Osteocyte (in vitro differentiated cells): ENCODE results near the gene COL15A1. TPM values are rescaled to one million over a fixed set of nuclear protein-coding genes. Genes with fewer than 3 reads are reported as not detected.

ENCODE experiments used
- DNase-seq: peaks from one replicate; pipeline ENCODE4 v3.0.0; 2021; ENCODE audit warnings: mixed read lengths; ENCODE audit not compliant: unreplicated experiment; ENCODE audit errors: extremely low spot score
- H3K27ac Mint-ChIP-seq: one replicate; pipeline ENCODE4 v1.8.0; 2021; ENCODE audit warnings: mild to moderate bottlenecking, mixed read lengths; ENCODE audit not compliant: unreplicated experiment
- H3K27me3 Mint-ChIP-seq: one replicate; pipeline ENCODE4 v1.8.0; 2021; ENCODE audit warnings: mixed read lengths; ENCODE audit not compliant: unreplicated experiment
- H3K36me3 Mint-ChIP-seq: one replicate; pipeline ENCODE4 v1.8.0; 2021; ENCODE audit warnings: mixed read lengths; ENCODE audit not compliant: unreplicated experiment
- H3K4me1 Mint-ChIP-seq: one replicate; pipeline ENCODE4 v1.8.0; 2021; ENCODE audit warnings: mixed read lengths; ENCODE audit not compliant: unreplicated experiment
- H3K4me3 Mint-ChIP-seq: one replicate; pipeline ENCODE4 v1.8.0; 2021; ENCODE audit warnings: mild to moderate bottlenecking, moderate library complexity, mixed read lengths; ENCODE audit not compliant: unreplicated experiment
- H3K9me3 Mint-ChIP-seq: one replicate; pipeline ENCODE4 v1.8.0; 2021; ENCODE audit warnings: mixed read lengths; ENCODE audit not compliant: unreplicated experiment
- CTCF ChIP-seq: fragments of 200-600 bp; sonication (generic); IDR thresholded peaks from 2 replicates; pipeline ENCODE4 v1.5.0; 2021; ENCODE audit warnings: antibody characterized with exemption, mild to moderate bottlenecking, moderate library complexity
- total RNA-seq: library from RNA; stranded (reverse); gene quantifications from 2 replicates; pipeline ENCODE4 v1.2.1, GENCODE V29; 2021

COL15A1 gene
- total RNA-seq, 1 donor from 2014 or later, result 0.81 TPM

GRCh38 chr9:98921732-98922131 is 22.0 kb upstream of the COL15A1 start:
- H3K9me3 Mint-ChIP-seq, result no peaks in the 10 kb centered on the region

GRCh38 chr9:98922721-98923435 is 20.8 kb upstream of the COL15A1 start:
- Mint-ChIP-seq H3K4me1 (peaks cover 15% of the 10 kb centered on the region), H3K9me3 (no peaks in the 10 kb centered on the region), H3K36me3 (no peaks in the 10 kb centered on the region), H3K27ac (no peak overlapping the region), H3K4me3 (no peak overlapping the region), H3K27me3 (peaks cover 46% of the 10 kb centered on the region)
- no peak for DNase-seq
- no peak for TF ChIP-seq CTCF

More at GRCh38 chr9:98921732-98922131, 22.0 kb upstream of the COL15A1 start:
- no peak for TF ChIP-seq CTCF
- H3K27me3 Mint-ChIP-seq, result peaks cover 39% of the 10 kb centered on the region
- H3K4me1 Mint-ChIP-seq, result peaks cover 15% of the 10 kb centered on the region
- no peak overlapping the region for H3K4me3 Mint-ChIP-seq
- no peak overlapping the region for H3K27ac Mint-ChIP-seq
- DNase-seq, result no peak
- H3K36me3 Mint-ChIP-seq, result no peaks in the 10 kb centered on the region

- no peak for TF ChIP-seq CTCF
- peaks cover 53% of the 10 kb centered on the region for H3K27me3 Mint-ChIP-seq
- no peak for DNase-seq
- H3K4me3 Mint-ChIP-seq, result no peak overlapping the region
- H3K27ac Mint-ChIP-seq, result no peak overlapping the region
- no peaks in the 10 kb centered on the region for H3K36me3 Mint-ChIP-seq
- no peaks in the 10 kb centered on the region for H3K9me3 Mint-ChIP-seq
- peaks cover 15% of the 10 kb centered on the region for H3K4me1 Mint-ChIP-seq
These were observed 20.1 kb upstream of the COL15A1 start for GRCh38 chr9:98923451-98924123.

GRCh38 chr9:98924946-98925820 is 18.5 kb upstream of the COL15A1 start:
- Mint-ChIP-seq H3K27ac (no peak overlapping the region), H3K9me3 (no peaks in the 10 kb centered on the region), H3K4me3 (no peak overlapping the region), H3K4me1 (peaks cover 31% of the 10 kb centered on the region), H3K36me3 (no peaks in the 10 kb centered on the region), H3K27me3 (peaks cover 55% of the 10 kb centered on the region)
- DNase-seq, result no peak
- no peak for TF ChIP-seq CTCF

GRCh38 chr9:98925956-98926355 is 17.8 kb upstream of the COL15A1 start:
- DNase-seq, result no peak
- Mint-ChIP-seq H3K36me3 (no peaks in the 10 kb centered on the region), H3K9me3 (no peaks in the 10 kb centered on the region), H3K27ac (no peak overlapping the region), H3K4me1 (peaks cover 31% of the 10 kb centered on the region), H3K27me3 (peaks cover 50% of the 10 kb centered on the region), H3K4me3 (no peak overlapping the region)
- no peak for TF ChIP-seq CTCF
